Immature natural killer cell (primary cell): ENCODE results near the gene HIGD1B. TPM values are rescaled to one million over a fixed set of nuclear protein-coding genes. Genes with fewer than 3 reads are reported as not detected.

Experiments
- DNase-seq, 3 donors: peaks; one replicate each; pipeline ENCODE4 v3.0.0; 2022; ENCODE audit warnings: mixed read lengths in 1 of 3
- H3K27ac Mint-ChIP-seq, 6 donors: one replicate each; pipeline ENCODE4 v1.8.0; 2020; ENCODE audit warnings: mixed read lengths in 6 of 6, mild to moderate bottlenecking in 5 of 6, inconsistent platforms in 4 of 6, moderate library complexity in 3 of 6
- H3K27me3 Mint-ChIP-seq, 3 donors: one replicate each; pipeline ENCODE4 v1.8.0; 2020 to 2021; ENCODE audit warnings: low read depth in 3 of 3, mild to moderate bottlenecking in 3 of 3, mixed read lengths in 3 of 3, moderate library complexity in 3 of 3, inconsistent platforms in 1 of 3
- H3K36me3 Mint-ChIP-seq, 3 donors: one replicate each; pipeline ENCODE4 v1.8.0; 2020; ENCODE audit warnings: mixed read lengths in 3 of 3, inconsistent platforms in 2 of 3, mild to moderate bottlenecking in 2 of 3
- H3K4me1 Mint-ChIP-seq, 2 donors: one replicate each; pipeline ENCODE4 v1.8.0; 2020; ENCODE audit warnings: inconsistent platforms in 2 of 2, mild to moderate bottlenecking in 2 of 2, mixed read lengths in 2 of 2, moderate library complexity in 1 of 2
- H3K4me3 Mint-ChIP-seq, 5 donors: one replicate each; pipeline ENCODE4 v1.8.0; 2020; ENCODE audit warnings: mild to moderate bottlenecking in 5 of 5, mixed read lengths in 5 of 5, inconsistent platforms in 3 of 5, moderate library complexity in 3 of 5
- H3K9me3 Mint-ChIP-seq, 6 donors: one replicate each; pipeline ENCODE4 v1.8.0; 2020; ENCODE audit warnings: mild to moderate bottlenecking in 6 of 6, mixed read lengths in 6 of 6, inconsistent platforms in 4 of 6, moderate library complexity in 3 of 6
- polyA plus RNA-seq, 3 donors: library from polyadenylated mRNA; unstranded; fragments of 300-500 nt; fragmentation: Illumina TruSeq; gene quantifications; one replicate each; pipeline ENCODE4 v1.2.3, GENCODE V29; 2021

HIGD1B gene
- polyA plus RNA-seq, 3 donors from 2014 or later, result not detected

DNA sequence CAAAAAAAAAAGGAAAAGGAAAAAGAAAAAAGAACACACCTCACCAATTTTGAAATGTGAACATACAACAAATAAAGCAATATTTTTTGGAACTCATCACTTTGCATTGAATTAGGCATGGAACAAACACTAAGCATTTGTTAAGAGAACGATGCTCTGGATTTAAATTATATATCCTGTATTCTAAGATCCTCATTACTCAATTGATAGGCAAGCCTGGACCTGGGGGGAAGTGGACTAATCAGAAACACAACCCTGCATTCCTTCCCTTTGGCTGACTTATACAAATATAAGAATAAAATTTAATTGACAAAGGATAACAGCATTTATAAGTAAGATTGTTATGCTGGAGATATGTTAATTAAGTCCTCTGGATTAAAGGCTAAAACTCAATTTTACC is 19.8 kb upstream of the HIGD1B start:
- Mint-ChIP-seq H3K4me1 (peaks cover 11 to 15% of the 10 kb centered on the region in 2 donors), H3K36me3 (no peaks in the 10 kb centered on the region), H3K9me3 (no peaks in the 10 kb centered on the region), H3K27ac (no peak overlapping the region), H3K27me3 (peaks cover 25 to 37% (median 29%) of the 10 kb centered on the region in 3 donors), H3K4me3 (no peak overlapping the region)
- no peak for DNase-seq

DNA sequence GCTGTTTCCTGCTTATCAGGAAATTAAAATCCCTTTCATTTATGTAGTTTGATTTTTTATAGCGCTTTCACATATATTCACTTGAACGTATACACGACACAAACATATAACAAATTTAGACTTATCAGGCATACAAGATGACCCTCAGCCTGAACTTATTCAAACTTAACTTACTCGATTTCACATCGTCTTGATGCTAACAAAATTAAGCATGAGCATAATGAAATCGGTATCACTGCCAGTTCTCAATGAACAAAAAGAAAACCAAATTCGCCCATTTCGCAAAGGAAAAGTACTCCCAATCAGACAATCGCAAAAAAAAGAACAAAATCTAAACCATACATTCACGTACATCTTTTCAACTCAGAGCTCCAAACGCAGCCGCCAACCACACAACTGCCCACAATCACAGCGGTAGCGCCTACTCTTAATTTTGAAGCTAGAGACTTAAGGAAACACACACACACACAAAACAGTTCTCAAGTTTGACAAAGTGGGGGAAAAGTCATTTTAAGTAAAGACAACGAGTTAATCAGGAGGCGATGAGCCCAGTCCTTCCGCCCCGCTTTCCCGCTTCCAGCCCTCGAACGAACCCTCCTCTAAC is 18.7 kb upstream of the HIGD1B start:
- Mint-ChIP-seq H3K4me1 (peaks cover 11 to 15% of the 10 kb centered on the region in 2 donors), H3K27ac (no peak overlapping the region), H3K27me3 (peaks cover 25 to 34% (median 31%) of the 10 kb centered on the region in 3 donors), H3K9me3 (no peaks in the 10 kb centered on the region), H3K36me3 (no peaks in the 10 kb centered on the region), H3K4me3 (peak overlapping the region; percentile 62 to 82 (median 76))
- DNase-seq, result peak in 1 of 3 donors; percentile 13

DNA sequence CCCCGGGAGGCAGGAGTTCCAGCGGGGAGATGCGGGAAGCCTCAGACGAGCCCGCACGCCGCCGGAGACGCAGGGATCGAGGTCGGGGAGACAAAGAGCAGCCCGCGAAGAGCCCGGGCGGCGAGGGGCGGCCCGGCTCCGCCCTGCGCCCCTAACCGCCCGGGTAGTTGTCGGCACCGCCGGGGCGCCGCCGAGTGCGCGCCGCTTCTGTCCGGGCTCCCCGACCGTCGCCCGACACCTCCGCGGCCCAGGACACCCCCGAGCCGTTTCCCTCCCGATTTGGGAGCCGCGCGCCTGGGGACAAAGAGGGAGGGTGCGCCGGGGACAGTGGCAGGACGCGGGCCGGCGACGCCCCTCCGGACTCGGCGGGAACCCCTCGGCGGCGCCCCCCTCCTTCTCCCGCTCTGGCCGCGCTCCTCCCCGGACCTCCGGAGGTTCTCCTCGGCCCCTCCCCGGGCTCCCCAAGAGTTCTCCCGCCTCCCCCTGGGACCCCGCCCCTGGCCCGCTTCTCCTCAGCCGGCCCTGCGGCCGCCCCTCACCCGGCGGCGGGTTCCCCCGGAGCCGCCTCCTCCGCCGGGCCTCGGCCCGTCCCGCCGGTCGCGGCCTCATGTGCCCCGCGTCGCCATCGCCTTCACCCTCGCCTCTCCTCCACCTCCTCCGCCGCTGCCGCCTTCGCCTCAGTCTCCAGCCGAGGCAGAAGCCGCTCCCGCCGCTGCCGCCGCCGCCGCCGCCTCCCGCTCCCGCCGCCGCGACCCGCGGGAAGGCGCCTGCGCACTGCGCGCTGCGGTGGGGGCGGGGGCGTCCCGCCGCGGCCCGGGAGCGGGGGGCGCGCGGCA is 17.9 kb upstream of the HIGD1B start, which contains the start of gene GJC1:
Gene GJC1 (minus strand): TSS at position 765 of the 836 bp plus-strand sequence. CDS start 24,470 bp downstream, outside the sequence.
- Mint-ChIP-seq H3K4me1 (peaks cover 11 to 15% of the 10 kb centered on the region in 2 donors), H3K4me3 (peak within 1 kb of the TSS; percentile 64 to 82 (median 78)), H3K27me3 (peaks cover 25 to 34% (median 31%) of the 10 kb centered on the region in 3 donors), H3K9me3 (no peaks in the 10 kb centered on the region), H3K27ac (no peak within 1 kb of the TSS), H3K36me3 (no peaks in the 10 kb centered on the region)
- DNase-seq, result peak in 1 of 3 donors; percentile 6

DNA sequence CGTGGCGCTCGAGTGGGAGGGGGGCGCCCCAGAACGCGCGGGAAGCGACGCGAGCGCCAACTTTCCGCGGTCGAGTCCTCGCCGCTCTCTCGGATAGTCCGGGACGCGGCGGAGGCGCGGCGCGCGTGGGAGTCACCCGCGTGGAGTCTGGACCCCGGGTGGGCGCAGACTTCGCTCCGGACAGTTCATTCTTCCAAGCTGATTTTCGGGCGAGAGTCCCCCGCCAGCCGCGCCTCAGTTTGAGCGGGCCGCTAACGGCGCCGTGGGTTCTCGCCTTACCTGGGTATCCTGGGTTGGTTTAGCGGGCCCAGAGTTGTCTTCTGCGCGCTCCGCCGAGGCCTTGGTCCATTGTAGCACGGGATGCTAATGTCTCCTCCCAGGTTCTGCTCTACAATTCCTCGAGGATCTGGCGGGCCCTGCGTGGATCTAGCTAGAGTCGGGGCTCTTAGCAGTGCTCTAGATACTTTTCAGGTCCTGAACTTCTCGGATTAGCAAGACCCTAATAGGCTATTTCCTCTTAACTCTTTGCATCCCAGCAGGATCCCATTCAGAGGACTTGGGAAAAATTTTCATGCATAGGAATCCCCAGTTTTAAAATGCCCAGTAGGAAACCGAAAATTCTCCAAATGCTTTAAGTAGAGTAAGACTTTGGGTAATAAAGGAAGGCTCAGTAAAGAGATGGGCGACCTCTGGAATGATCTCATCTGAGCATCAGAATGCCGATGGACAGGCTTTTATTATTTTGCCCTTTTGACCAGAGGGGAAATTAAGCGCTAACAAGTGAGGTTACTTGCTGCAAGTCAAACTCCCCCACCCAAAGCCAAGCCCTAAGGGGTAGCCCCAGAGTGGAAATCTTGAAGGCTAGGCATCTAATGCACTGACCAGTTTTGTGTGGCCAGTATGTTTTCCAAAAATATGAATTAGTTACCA is 17.1 kb upstream of the HIGD1B start:
- Mint-ChIP-seq H3K9me3 (no peaks in the 10 kb centered on the region), H3K4me3 (peak overlapping the region; percentile 64 to 78 (median 69)), H3K36me3 (no peaks in the 10 kb centered on the region), H3K4me1 (peaks cover 11 to 15% of the 10 kb centered on the region in 2 donors), H3K27ac (no peak overlapping the region), H3K27me3 (peaks cover 25 to 39% (median 31%) of the 10 kb centered on the region in 3 donors)
- no peak for DNase-seq

DNA sequence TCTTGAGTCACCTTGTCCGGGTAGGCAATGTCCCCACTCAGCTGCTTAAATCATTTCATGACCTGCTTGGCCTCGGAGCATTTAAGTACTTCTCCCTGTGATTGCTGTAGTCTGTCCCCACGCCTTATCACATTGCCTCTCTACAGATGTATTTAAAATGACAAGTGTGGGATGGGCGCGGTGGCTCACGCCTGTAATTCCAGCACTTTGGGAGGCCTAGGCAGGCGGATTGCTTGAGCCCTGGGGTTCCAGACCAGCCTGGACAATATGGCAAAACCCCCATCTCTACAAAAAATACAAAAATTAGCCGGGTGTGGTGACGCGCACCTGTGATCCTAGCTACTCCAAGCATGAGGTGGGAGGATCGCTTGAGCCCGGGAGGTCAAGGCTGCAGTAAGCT is 16.3 kb upstream of the HIGD1B start:
- no peak overlapping the region for H3K27ac Mint-ChIP-seq
- H3K9me3 Mint-ChIP-seq, result no peaks in the 10 kb centered on the region
- H3K36me3 Mint-ChIP-seq, result no peaks in the 10 kb centered on the region
- peaks cover 11 to 15% of the 10 kb centered on the region in 2 donors for H3K4me1 Mint-ChIP-seq
- peaks cover 25 to 35% (median 31%) of the 10 kb centered on the region in 3 donors for H3K27me3 Mint-ChIP-seq
- peak overlapping the region; percentile 24 to 64 (median 38) for H3K4me3 Mint-ChIP-seq
- no peak for DNase-seq

DNA sequence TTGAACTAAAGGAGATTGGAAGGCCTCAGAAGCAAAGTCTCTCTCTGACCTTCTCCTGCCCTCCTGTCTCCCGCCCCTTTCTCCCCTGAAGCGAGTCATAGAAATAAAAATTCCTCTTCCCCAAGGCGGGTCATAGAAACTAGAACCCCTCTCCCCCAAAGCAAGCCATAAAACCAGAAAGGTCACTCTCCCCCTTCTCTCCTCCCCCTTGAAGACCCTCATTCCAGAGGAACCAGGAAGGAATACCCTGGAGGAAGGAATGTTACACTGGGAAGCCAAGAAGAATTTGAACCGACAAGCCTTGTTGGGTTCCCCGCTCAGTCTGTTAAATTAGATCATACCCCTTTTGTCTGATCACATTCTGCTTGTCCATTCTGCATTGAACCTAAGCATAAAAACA is 14.9 kb upstream of the HIGD1B start:
- Mint-ChIP-seq H3K27ac (no peak overlapping the region), H3K4me1 (peaks cover 11 to 15% of the 10 kb centered on the region in 2 donors), H3K9me3 (no peaks in the 10 kb centered on the region), H3K4me3 (no peak overlapping the region), H3K36me3 (no peaks in the 10 kb centered on the region), H3K27me3 (peaks cover 20 to 27% (median 25%) of the 10 kb centered on the region in 3 donors)
- DNase-seq, result no peak

DNA sequence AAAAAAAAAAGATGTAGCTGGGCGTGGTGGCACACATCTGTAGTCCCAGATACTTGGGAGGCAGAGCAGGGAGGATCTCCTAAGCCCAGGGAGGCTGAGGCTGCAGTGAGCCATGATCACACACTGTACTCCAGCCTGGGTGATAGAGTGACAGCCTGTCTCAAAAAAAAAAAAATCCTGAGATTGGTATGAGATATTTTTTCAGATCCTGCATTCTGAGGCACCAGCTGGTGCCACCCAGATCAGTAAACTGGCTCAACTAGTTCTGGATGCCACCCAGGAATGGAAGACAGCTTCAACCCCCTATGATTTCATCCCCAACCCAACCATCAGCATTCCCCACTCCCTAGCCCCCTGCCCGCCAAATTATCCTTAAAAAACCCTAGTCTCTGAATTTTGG is 10.5 kb upstream of the HIGD1B start:
- no peaks in the 10 kb centered on the region for H3K4me1 Mint-ChIP-seq
- H3K4me3 Mint-ChIP-seq, result no peak overlapping the region
- peaks cover 4 to 12% (median 12%) of the 10 kb centered on the region in 3 donors for H3K27me3 Mint-ChIP-seq
- H3K9me3 Mint-ChIP-seq, result no peaks in the 10 kb centered on the region
- H3K27ac Mint-ChIP-seq, result no peak overlapping the region
- no peaks in the 10 kb centered on the region for H3K36me3 Mint-ChIP-seq
- DNase-seq, result no peak

DNA sequence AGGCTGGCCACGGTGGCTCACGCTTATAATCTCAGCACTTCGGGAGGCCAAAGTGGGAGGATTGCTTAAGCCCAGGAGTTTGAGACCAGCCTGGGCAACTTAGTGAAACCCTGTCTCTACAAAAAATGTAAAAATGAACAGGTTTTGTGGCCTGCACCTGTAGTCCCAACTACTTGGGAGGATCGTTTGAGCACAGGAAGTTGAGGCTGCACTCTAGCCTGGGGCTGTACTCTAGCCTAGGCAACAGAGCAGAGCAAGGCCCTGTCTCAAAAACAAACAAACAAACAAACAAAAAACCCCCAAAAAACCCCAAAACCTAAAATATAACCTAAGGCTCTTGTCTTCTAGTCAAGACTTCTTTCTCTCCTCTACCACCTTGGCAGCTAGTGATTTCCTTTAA is 7.4 kb upstream of the HIGD1B start:
- Mint-ChIP-seq H3K4me3 (no peak overlapping the region), H3K27ac (no peak overlapping the region), H3K36me3 (no peaks in the 10 kb centered on the region), H3K4me1 (no peaks in the 10 kb centered on the region), H3K27me3 (peaks cover 0 to 3% (median 2%) of the 10 kb centered on the region in 3 donors), H3K9me3 (no peaks in the 10 kb centered on the region)
- DNase-seq, result no peak

DNA sequence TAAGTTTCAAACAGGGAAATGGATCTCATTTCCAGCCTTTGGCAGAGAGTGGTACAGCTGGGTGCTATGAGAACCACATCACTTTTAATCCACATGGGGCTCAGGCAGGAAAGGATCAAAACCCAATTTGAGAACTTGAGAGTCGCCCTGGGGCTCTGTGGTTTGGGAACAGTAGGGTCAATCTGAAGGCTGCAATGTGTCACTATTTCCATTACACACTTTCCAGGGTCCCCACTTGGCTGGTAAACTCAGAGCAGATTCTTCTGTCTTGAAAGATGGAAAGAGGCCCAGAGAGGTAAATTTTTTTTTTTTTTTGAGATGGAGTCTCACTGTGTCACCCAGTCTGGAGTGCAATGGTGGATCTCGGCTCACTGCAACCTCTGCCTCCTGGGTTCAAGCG is 6.7 kb upstream of the HIGD1B start:
- Mint-ChIP-seq H3K36me3 (no peaks in the 10 kb centered on the region), H3K4me1 (no peaks in the 10 kb centered on the region), H3K4me3 (no peak overlapping the region), H3K27ac (no peak overlapping the region), H3K27me3 (peaks cover 0 to 3% (median 0%) of the 10 kb centered on the region in 3 donors), H3K9me3 (no peaks in the 10 kb centered on the region)
- no peak for DNase-seq

DNA sequence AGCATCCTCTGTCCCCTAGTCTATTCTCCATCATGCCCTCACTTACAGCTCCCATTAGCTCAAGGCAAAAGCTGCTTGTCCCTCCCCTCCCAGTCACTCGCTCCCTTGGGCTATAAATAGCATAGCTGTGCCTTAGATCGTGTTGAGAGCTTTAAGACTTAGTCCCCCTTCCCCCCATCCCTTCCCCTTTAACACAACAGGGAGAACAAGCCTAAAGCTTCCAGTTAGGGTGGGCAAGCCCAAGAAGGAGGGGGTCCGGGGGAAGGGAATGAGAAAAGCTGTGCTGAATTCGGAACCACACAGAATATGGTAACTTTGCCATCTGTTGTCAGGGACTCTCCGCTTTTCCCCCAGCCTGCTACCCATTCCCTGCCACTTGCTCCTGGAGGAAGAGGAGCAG is 4.9 kb upstream of the HIGD1B start:
- Mint-ChIP-seq H3K27me3 (peaks cover 0 to 3% (median 0%) of the 10 kb centered on the region in 3 donors), H3K27ac (peak overlapping the region in 1 of 6 donors; percentile 50), H3K4me3 (no peak overlapping the region), H3K9me3 (no peaks in the 10 kb centered on the region), H3K36me3 (no peaks in the 10 kb centered on the region), H3K4me1 (no peaks in the 10 kb centered on the region)
- no peak for DNase-seq

DNA sequence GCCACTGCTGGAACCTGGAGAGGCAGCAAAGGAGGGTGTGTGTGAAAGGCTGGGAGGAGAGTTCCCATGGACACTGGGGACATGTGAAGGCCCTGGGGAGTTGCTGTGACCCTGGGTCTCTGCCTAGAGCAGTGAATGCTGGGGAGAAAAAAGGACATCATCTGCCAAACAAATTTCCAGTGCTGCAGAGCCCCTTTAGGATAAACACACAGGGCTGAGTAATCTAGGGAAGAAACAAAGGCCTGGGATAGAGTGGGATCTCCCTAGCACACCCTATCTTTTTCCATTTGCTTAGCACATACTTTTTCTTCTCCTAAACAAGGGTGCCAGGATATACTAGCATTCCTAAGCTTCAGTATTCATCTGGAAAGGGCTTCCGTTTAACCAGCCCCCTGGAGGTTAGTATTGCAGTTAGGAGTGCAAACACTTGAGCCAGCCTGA is 3.3 kb upstream of the HIGD1B start:
- Mint-ChIP-seq H3K4me1 (no peaks in the 10 kb centered on the region), H3K9me3 (no peaks in the 10 kb centered on the region), H3K27ac (no peak overlapping the region), H3K36me3 (no peaks in the 10 kb centered on the region), H3K4me3 (no peak overlapping the region), H3K27me3 (peaks cover 0 to 3% (median 0%) of the 10 kb centered on the region in 3 donors)
- DNase-seq, result no peak

DNA sequence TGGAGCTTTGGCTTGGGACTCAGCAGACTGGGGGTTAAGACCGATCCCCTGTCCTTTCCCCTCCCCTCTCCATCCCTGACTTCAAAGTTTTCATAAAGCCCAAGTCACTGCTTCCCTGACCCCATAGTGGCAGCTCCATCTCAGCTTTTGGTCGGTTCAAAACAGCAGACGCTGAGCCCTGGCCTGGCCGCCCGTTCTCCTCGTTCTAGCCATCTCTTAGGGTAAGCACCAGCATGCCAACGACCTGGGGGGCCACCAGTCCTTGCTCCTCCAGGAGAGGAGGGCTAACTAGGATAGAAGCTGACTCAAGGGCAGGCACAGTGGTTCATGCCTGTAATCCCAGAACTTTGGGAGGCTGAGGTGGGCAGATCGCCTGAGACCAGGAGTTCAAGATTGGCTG is 1.5 kb upstream of the HIGD1B start:
- Mint-ChIP-seq H3K27ac (no peak overlapping the region), H3K4me3 (no peak overlapping the region), H3K36me3 (peaks cover 5 to 11% (median 9%) of the 10 kb centered on the region in 3 donors), H3K4me1 (no peaks in the 10 kb centered on the region), H3K9me3 (no peaks in the 10 kb centered on the region), H3K27me3 (peaks cover 0 to 2% (median 1%) of the 10 kb centered on the region in 3 donors)
- no peak for DNase-seq

DNA sequence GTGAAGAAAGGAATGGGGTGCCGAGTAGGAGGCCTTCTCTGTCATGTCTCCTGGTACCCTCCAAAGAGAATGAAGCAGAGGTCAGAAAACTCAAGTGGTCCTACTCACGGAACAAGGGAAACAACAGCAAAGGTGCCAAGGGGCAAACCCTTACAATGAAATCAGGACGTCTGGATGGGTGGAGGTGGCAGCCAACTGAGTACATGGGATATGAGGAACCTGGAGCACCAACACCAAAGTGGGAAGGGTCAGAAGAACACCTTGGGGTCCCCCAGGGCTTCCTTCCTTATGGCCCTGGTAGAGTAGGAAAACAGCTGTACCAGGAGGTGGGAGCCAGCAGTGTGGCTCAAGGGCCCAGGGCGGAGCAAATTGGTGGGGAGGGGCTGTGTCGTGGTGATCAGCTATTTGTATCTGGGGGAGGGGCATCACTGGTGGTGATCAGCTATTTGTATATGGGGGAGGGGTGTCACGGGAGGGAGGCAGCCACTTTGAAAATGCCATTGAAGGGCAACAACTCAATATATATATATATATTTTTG is 643 bp downstream of the HIGD1B start:
- H3K36me3 Mint-ChIP-seq, result peaks cover 5 to 22% (median 9%) of the 10 kb centered on the region in 3 donors
- H3K4me3 Mint-ChIP-seq, result no peak overlapping the region
- DNase-seq, result no peak
- peaks cover 0 to 1% (median 0%) of the 10 kb centered on the region in 3 donors for H3K27me3 Mint-ChIP-seq
- no peaks in the 10 kb centered on the region for H3K4me1 Mint-ChIP-seq
- peak overlapping the region in 3 of 6 donors; percentile 3 to 50 (median 30) for H3K27ac Mint-ChIP-seq
- H3K9me3 Mint-ChIP-seq, result no peaks in the 10 kb centered on the region
